ENCODE results near the gene DUSP22.

- no peak for TF ChIP-seq JUND (IDR thresholded peaks at IDR 0.05)
- no peak for TF ChIP-seq CTCF (IDR thresholded peaks at IDR 0.05; ENCODE audit: low read depth, low read length, missing input control)
- TF ChIP-seq, protein P1, sequence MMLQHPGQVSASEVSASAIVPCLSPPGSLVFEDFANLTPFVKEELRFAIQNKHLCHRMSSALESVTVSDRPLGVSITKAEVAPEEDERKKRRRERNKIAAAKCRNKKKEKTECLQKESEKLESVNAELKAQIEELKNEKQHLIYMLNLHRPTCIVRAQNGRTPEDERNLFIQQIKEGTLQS (IDR thresholded peaks at IDR 0.05), result no peak
- TF ChIP-seq YY1 (IDR thresholded peaks at IDR 0.05), result no peak
- TF ChIP-seq, protein P2, sequence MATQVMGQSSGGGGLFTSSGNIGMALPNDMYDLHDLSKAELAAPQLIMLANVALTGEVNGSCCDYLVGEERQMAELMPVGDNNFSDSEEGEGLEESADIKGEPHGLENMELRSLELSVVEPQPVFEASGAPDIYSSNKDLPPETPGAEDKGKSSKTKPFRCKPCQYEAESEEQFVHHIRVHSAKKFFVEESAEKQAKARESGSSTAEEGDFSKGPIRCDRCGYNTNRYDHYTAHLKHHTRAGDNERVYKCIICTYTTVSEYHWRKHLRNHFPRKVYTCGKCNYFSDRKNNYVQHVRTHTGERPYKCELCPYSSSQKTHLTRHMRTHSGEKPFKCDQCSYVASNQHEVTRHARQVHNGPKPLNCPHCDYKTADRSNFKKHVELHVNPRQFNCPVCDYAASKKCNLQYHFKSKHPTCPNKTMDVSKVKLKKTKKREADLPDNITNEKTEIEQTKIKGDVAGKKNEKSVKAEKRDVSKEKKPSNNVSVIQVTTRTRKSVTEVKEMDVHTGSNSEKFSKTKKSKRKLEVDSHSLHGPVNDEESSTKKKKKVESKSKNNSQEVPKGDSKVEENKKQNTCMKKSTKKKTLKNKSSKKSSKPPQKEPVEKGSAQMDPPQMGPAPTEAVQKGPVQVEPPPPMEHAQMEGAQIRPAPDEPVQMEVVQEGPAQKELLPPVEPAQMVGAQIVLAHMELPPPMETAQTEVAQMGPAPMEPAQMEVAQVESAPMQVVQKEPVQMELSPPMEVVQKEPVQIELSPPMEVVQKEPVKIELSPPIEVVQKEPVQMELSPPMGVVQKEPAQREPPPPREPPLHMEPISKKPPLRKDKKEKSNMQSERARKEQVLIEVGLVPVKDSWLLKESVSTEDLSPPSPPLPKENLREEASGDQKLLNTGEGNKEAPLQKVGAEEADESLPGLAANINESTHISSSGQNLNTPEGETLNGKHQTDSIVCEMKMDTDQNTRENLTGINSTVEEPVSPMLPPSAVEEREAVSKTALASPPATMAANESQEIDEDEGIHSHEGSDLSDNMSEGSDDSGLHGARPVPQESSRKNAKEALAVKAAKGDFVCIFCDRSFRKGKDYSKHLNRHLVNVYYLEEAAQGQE (IDR thresholded peaks at IDR 0.05), result no peak
- TF ChIP-seq NR2F2 (IDR thresholded peaks at IDR 0.05), result no peak
- TF ChIP-seq, protein P3, sequence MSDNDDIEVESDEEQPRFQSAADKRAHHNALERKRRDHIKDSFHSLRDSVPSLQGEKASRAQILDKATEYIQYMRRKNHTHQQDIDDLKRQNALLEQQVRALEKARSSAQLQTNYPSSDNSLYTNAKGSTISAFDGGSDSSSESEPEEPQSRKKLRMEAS (IDR thresholded peaks at IDR 0.05), result no peak
- no peak for TF ChIP-seq RAD21 (IDR thresholded peaks at IDR 0.05)
- TF ChIP-seq, protein P4, sequence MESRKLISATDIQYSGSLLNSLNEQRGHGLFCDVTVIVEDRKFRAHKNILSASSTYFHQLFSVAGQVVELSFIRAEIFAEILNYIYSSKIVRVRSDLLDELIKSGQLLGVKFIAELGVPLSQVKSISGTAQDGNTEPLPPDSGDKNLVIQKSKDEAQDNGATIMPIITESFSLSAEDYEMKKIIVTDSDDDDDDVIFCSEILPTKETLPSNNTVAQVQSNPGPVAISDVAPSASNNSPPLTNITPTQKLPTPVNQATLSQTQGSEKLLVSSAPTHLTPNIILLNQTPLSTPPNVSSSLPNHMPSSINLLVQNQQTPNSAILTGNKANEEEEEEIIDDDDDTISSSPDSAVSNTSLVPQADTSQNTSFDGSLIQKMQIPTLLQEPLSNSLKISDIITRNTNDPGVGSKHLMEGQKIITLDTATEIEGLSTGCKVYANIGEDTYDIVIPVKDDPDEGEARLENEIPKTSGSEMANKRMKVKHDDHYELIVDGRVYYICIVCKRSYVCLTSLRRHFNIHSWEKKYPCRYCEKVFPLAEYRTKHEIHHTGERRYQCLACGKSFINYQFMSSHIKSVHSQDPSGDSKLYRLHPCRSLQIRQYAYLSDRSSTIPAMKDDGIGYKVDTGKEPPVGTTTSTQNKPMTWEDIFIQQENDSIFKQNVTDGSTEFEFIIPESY (IDR thresholded peaks at IDR 0.05), result no peak
Measured at GRCh38 chr6:318243-318890, 26.1 kb downstream of the DUSP22 start.
